GM12892 (cell line): ENCODE results near the gene TMPRSS11F.

ENCODE experiments used
- POLR2A ChIP-seq: IDR thresholded peaks from 2 replicates; pipeline ENCODE4 v1.6.1; 2011; ENCODE audit warnings: low read depth, low read length, control low read depth
- POLR2AphosphoS5 ChIP-seq: IDR thresholded peaks from 2 replicates; pipeline ENCODE4 v1.6.1; 2011; ENCODE audit warnings: low read depth, low read length, control low read depth

DNA sequence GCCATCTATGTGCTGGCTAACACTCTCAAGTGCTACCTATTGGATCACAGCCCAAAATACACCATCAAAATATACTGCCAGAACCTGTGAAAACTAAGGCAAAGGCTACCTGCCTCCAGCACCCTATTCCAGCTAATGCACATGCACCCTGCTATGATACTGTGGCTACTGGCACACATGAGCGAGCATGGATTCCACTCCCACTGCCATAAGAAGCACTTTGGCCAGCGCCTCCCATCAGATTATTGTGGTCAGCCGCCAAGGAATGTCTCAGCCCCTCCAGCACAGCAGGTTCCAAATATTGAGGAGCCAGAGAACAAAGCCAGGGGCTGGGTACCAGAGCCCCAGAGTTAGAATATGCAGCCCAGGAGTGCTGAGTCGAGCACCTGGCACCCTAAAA is 32.5 kb upstream of the TMPRSS11F start:
- TF ChIP-seq POLR2AphosphoS5 (no peak), POLR2A (no peak)
